Measurements from ENCODE around the gene FAM20A.

FAM20A gene

GRCh38 chr17:68579194-68579927 lies 21.8 kb downstream of the FAM20A start:
- no peaks in the 10 kb centered on the region for H3K27me3 ChIP-seq (ENCODE audit: low read depth, low read length)
- no peak overlapping the region for H3K9ac ChIP-seq (ENCODE audit: low read length)
- H3K4me1 ChIP-seq (ENCODE audit: low read length), result no peaks in the 10 kb centered on the region
- no peaks in the 10 kb centered on the region for H3K9me3 ChIP-seq (ENCODE audit: insufficient read depth, low read length)
- no peaks in the 10 kb centered on the region for H3K36me3 ChIP-seq (replicated peaks; ENCODE audit: low read depth, low read length)
- TF ChIP-seq EZH2phosphoT487 (IDR thresholded peaks at IDR 0.05; ENCODE audit: low read depth), result no peak
- TF ChIP-seq CTCF (IDR thresholded peaks at IDR 0.05; ENCODE audit: low read depth, low read length), result no peak
- H3K27ac ChIP-seq (ENCODE audit: low read length), result no peak overlapping the region
- no peaks in the 10 kb centered on the region for H4K20me1 ChIP-seq (ENCODE audit: insufficient read depth, low read length)
- H3K4me3 ChIP-seq (ENCODE audit: low read length), result no peak overlapping the region
- H3K79me2 ChIP-seq (ENCODE audit: low read length), result no peaks in the 10 kb centered on the region
- H3K4me2 ChIP-seq (ENCODE audit: low read length), result no peak overlapping the region
- H2AFZ ChIP-seq (ENCODE audit: low read depth, low read length), result no peak overlapping the region

- Histone ChIP-seq H3K27ac (ENCODE audit: low read length) (no peak overlapping the region), H4K20me1 (ENCODE audit: insufficient read depth, low read length) (no peaks in the 10 kb centered on the region), H3K27me3 (ENCODE audit: low read depth, low read length) (no peaks in the 10 kb centered on the region), H2AFZ (ENCODE audit: low read depth, low read length) (no peak overlapping the region), H3K9ac (ENCODE audit: low read length) (no peak overlapping the region), H3K36me3 (replicated peaks; ENCODE audit: low read depth, low read length) (no peaks in the 10 kb centered on the region), H3K9me3 (ENCODE audit: insufficient read depth, low read length) (no peaks in the 10 kb centered on the region), H3K4me1 (ENCODE audit: low read length) (no peaks in the 10 kb centered on the region), H3K4me2 (ENCODE audit: low read length) (no peak overlapping the region), H3K79me2 (ENCODE audit: low read length) (no peaks in the 10 kb centered on the region), H3K4me3 (ENCODE audit: low read length) (no peak overlapping the region)
- TF ChIP-seq EZH2phosphoT487 (IDR thresholded peaks at IDR 0.05; ENCODE audit: low read depth), result no peak
- TF ChIP-seq CTCF (IDR thresholded peaks at IDR 0.05; ENCODE audit: low read depth, low read length), result no peak
These were observed 22.9 kb downstream of the FAM20A start for GRCh38 chr17:68578236-68578635.

GRCh38 chr17:68577497-68577821 lies 23.7 kb downstream of the FAM20A start:
- no peaks in the 10 kb centered on the region for H3K27me3 ChIP-seq (ENCODE audit: low read depth, low read length)
- H3K4me1 ChIP-seq (ENCODE audit: low read length), result no peaks in the 10 kb centered on the region
- H3K36me3 ChIP-seq (replicated peaks; ENCODE audit: low read depth, low read length), result no peaks in the 10 kb centered on the region
- no peaks in the 10 kb centered on the region for H3K79me2 ChIP-seq (ENCODE audit: low read length)
- H3K4me3 ChIP-seq (ENCODE audit: low read length), result no peak overlapping the region
- no peaks in the 10 kb centered on the region for H3K9me3 ChIP-seq (ENCODE audit: insufficient read depth, low read length)
- H4K20me1 ChIP-seq (ENCODE audit: insufficient read depth, low read length), result no peaks in the 10 kb centered on the region
- no peak overlapping the region for H3K27ac ChIP-seq (ENCODE audit: low read length)
- H2AFZ ChIP-seq (ENCODE audit: low read depth, low read length), result no peak overlapping the region
- TF ChIP-seq EZH2phosphoT487 (IDR thresholded peaks at IDR 0.05; ENCODE audit: low read depth) (no peak), CTCF (IDR thresholded peaks at IDR 0.05; ENCODE audit: low read depth, low read length) (no peak)
- H3K9ac ChIP-seq (ENCODE audit: low read length), result no peak overlapping the region
- no peak overlapping the region for H3K4me2 ChIP-seq (ENCODE audit: low read length)

- Histone ChIP-seq H3K79me2 (ENCODE audit: low read length) (no peaks in the 10 kb centered on the region), H3K4me3 (ENCODE audit: low read length) (no peak overlapping the region), H3K27me3 (ENCODE audit: low read depth, low read length) (no peaks in the 10 kb centered on the region), H3K4me1 (ENCODE audit: low read length) (no peaks in the 10 kb centered on the region), H3K27ac (ENCODE audit: low read length) (no peak overlapping the region), H2AFZ (ENCODE audit: low read depth, low read length) (no peak overlapping the region), H3K9ac (ENCODE audit: low read length) (no peak overlapping the region), H3K36me3 (replicated peaks; ENCODE audit: low read depth, low read length) (no peaks in the 10 kb centered on the region), H3K4me2 (ENCODE audit: low read length) (no peak overlapping the region), H4K20me1 (ENCODE audit: insufficient read depth, low read length) (no peaks in the 10 kb centered on the region), H3K9me3 (ENCODE audit: insufficient read depth, low read length) (no peaks in the 10 kb centered on the region)
- TF ChIP-seq CTCF (IDR thresholded peaks at IDR 0.05; ENCODE audit: low read depth, low read length), result no peak
- TF ChIP-seq EZH2phosphoT487 (IDR thresholded peaks at IDR 0.05; ENCODE audit: low read depth), result no peak
These were observed 24.2 kb downstream of the FAM20A start for GRCh38 chr17:68576811-68577496.

Measured in OCI-LY3 (cell line).